SK-N-MC (cell line): ENCODE data around the gene SRGAP3.

Source experiments
- EZH2 ChIP-seq: fragments of 200-600 bp; sonication (generic); IDR thresholded peaks from one replicate; pipeline ENCODE4 v1.6.1; 2017; ENCODE audit warnings: antibody characterized with exemption
- FOXP2 ChIP-seq: optimal IDR thresholded peaks from 2 replicates; pipeline ENCODE3; 2011; ENCODE audit warnings: mild to moderate bottlenecking, moderate library complexity; ENCODE audit not compliant: insufficient read depth; ENCODE audit errors: extremely low read length, control extremely low read depth
- POLR2AphosphoS5 ChIP-seq: IDR thresholded peaks from 2 replicates; pipeline ENCODE4 v1.6.1; 2012; ENCODE audit warnings: mild to moderate bottlenecking, low read depth, low read length, borderline replicate concordance

- TF ChIP-seq POLR2AphosphoS5 (no peak), FOXP2 (no peak), EZH2 (no peak)
These were observed 175.4 kb downstream of the SRGAP3 start for GRCh38 chr3:9074079-9074478.
